WERI-Rb-1 (cell line): ENCODE measurements around the gene PLXNB2.
A peak's percentile ranks its signal among the peaks of the same experiment; 100 is the strongest.

Experiments used
- DNase-seq: peaks from one replicate; pipeline ENCODE4 v3.0.0-alpha.2; 2020
- H3K27ac ChIP-seq: fragments of 250-450 bp; sonication (Bioruptor Pico); 2 replicates; pipeline ENCODE4 v1.5.1; 2020; ENCODE audit warnings: mild to moderate bottlenecking, moderate library complexity
- H3K27me3 ChIP-seq: fragments of 250-450 bp; sonication (Bioruptor Pico); 2 replicates; pipeline ENCODE4 v1.5.1; 2021; ENCODE audit warnings: mild to moderate bottlenecking, low read depth, moderate library complexity; ENCODE audit not compliant: insufficient read depth, severe bottlenecking
- H3K36me3 ChIP-seq: fragments of 250-450 bp; sonication (Bioruptor Pico); 2 replicates; pipeline ENCODE4 v1.5.1; 2020; ENCODE audit warnings: mild to moderate bottlenecking, moderate library complexity
- H3K4me3 ChIP-seq: 2 replicates; pipeline ENCODE4 v1.5.1; 2011; ENCODE audit warnings: low read depth, mild to moderate bottlenecking, control low read depth, low read length
- H3K9me3 ChIP-seq: fragments of 250-450 bp; sonication (Bioruptor Pico); 2 replicates; pipeline ENCODE4 v1.5.1; 2021; ENCODE audit warnings: mild to moderate bottlenecking, moderate library complexity; ENCODE audit not compliant: severe bottlenecking
- TF ChIP-seq, protein P1 (sequence below): IDR thresholded peaks from 2 replicates; pipeline ENCODE4 v1.5.1; 2011; ENCODE audit warnings: low read depth, mild to moderate bottlenecking, control low read depth, inconsistent platforms, low read length

Gene PLXNB2

DNA sequence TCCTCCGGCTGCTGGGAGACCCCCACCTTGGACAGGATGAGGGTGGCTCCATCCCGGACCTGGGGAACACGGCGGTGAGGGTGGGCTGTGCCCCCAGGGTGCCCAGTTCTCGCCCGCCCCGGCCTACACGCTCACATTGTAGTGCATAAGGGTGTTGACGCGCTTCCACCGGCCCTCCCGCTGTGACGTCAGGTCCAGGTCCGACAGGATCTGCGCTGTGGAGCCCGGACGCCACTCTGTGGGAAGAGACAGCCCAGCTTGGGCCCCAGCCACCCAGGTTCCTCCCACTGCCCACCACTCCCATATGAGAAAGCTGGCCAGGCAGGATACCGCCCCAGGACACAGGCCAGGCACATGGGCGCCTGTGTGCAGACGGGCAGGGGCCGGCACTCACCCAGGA is 29.0 kb downstream of the PLXNB2 start:
- no peaks in the 10 kb centered on the region for H3K27me3 ChIP-seq
- H3K27ac ChIP-seq = no peak overlapping the region
- H3K9me3 ChIP-seq = no peaks in the 10 kb centered on the region
- H3K4me3 ChIP-seq = no peak overlapping the region
- no peak for DNase-seq
- TF ChIP-seq, protein P1, sequence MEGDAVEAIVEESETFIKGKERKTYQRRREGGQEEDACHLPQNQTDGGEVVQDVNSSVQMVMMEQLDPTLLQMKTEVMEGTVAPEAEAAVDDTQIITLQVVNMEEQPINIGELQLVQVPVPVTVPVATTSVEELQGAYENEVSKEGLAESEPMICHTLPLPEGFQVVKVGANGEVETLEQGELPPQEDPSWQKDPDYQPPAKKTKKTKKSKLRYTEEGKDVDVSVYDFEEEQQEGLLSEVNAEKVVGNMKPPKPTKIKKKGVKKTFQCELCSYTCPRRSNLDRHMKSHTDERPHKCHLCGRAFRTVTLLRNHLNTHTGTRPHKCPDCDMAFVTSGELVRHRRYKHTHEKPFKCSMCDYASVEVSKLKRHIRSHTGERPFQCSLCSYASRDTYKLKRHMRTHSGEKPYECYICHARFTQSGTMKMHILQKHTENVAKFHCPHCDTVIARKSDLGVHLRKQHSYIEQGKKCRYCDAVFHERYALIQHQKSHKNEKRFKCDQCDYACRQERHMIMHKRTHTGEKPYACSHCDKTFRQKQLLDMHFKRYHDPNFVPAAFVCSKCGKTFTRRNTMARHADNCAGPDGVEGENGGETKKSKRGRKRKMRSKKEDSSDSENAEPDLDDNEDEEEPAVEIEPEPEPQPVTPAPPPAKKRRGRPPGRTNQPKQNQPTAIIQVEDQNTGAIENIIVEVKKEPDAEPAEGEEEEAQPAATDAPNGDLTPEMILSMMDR = no peak
- peaks cover 81% of the 10 kb centered on the region for H3K36me3 ChIP-seq

DNA sequence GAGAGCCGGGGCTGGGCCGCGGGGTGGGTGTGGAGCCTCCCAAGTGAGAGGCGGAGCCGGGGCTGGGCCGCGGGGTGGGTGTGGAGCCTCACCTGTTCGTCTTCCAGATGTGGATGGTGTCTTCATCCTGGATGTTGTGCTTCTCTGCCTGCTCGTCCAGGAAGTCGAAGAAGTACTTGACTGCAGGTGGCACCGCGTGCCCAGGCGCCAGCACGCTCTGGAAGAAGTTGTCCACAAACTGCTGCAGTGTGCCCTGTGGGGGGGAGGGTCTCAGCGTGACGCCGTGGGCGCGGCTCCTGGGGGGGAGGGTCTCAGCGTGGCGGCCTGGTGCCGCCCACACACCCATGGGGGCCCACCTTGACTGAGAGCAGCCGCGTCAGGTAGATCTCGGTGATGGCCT is 29.7 kb downstream of the PLXNB2 start:
- no peak for DNase-seq
- TF ChIP-seq, protein P1 = no peak
- no peak overlapping the region for H3K4me3 ChIP-seq
- no peak overlapping the region for H3K27ac ChIP-seq
- H3K27me3 ChIP-seq = no peaks in the 10 kb centered on the region
- no peaks in the 10 kb centered on the region for H3K9me3 ChIP-seq
- peaks cover 76% of the 10 kb centered on the region for H3K36me3 ChIP-seq

DNA sequence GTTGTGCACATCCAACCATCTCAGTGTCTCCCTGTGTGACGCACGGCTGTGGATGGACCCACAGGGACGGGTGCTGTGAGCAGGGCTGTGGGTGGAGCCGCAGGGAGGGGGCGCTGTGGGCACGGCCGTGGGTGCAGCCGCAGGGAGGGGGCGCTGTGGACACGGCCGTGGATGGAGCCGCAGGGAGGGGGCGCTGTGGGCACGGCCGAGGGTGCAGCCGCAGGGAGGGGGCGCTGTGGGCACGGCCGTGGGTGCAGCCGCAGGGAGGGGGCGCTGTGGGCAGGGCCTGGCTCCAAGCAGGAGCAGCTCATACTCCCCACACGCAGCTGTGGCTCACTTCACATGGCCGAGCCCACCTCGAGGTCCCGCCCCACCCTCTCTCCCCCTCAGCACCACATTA is 31.3 kb downstream of the PLXNB2 start:
- H3K4me3 ChIP-seq = no peak overlapping the region
- no peak overlapping the region for H3K27ac ChIP-seq
- no peaks in the 10 kb centered on the region for H3K27me3 ChIP-seq
- TF ChIP-seq, protein P1 = peak; percentile 87
- no peaks in the 10 kb centered on the region for H3K9me3 ChIP-seq
- peaks cover 63% of the 10 kb centered on the region for H3K36me3 ChIP-seq
- peak; percentile 63 for DNase-seq

DNA sequence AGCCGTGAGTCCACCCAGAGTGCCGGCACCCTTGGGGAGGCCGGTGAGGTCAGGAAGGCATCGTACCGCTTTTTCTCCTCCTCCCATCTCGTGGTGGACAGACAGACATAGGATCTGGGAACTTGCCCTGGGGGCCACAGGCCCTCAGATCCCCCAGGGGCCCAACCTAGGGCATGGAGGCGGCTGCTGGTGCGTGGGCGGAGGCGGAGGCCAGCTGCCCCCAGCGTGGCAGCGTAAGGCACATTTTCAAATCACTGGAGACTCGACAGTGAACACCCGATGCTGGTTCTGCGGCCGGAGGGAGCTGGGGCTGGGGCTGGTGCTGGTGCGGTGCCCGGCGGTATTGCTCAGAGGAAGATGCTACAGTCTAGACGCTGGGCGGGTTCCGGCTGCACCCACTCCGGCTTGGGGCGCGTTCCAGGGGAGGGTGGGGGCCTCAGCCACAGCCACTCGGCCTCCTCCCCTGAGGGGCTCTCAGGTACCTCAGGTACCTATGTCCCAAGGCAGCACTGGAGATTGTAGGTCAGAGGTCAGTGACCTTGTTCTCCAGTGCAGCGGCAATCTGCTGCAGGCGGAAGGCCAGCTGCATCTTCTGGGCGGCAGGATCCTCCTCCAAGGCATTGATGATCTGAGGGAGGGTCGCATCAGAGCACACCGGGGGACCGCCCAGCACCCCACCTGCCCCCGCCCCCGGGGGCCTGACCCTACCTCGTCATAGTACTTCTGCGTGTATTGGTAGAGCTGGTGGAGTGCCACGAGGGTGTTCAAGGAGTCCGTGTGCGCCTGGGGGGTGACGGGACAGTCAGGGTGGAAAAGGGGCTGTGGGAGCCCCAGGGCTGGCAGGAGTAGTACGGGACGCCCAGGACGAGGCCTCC is 32.0 kb downstream of the PLXNB2 start:
- Histone ChIP-seq H3K4me3 (no peak overlapping the region), H3K36me3 (peaks cover 58% of the 10 kb centered on the region), H3K27me3 (no peaks in the 10 kb centered on the region), H3K9me3 (no peaks in the 10 kb centered on the region), H3K27ac (no peak overlapping the region; the same call in 1 of the 2 replicates)
- TF ChIP-seq, protein P1 = no peak
- no peak for DNase-seq

DNA sequence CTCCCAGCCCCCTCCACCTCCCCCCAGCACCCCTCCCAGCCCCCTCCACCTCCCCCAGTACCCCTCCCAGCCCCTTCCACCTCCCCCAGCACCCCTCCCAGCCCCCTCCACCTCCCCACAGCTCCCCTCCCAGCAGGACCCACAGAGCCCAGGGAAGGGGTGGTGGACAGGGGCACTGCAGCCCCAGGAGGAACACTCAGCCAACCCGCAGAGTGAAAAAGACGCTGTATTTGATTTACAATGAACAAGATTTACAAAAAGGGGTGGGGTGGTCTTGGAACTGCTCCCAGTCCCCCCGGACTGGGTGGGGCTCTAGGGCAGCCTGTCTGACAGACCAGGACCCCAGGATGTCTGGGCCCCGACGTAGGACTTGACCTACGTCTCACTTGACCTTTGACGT is 32.7 kb downstream of the PLXNB2 start:
- peaks cover 52% of the 10 kb centered on the region for H3K36me3 ChIP-seq
- H3K27me3 ChIP-seq = no peaks in the 10 kb centered on the region
- no peak overlapping the region; the same call in 1 of the 2 replicates for H3K27ac ChIP-seq
- TF ChIP-seq, protein P1 = no peak
- DNase-seq = no peak
- no peak overlapping the region for H3K4me3 ChIP-seq
- H3K9me3 ChIP-seq = no peaks in the 10 kb centered on the region
